SK-N-SH (cell line): ENCODE measurements around the gene GLMP.

Source experiments
- CHD2 ChIP-seq: fragments of 150-350 bp; IDR thresholded peaks from 2 replicates; pipeline ENCODE4 v1.6.1; 2018; ENCODE audit warnings: low read length; ENCODE audit not compliant: partially characterized antibody
- CTCF ChIP-seq: fragments of 200-600 bp; sonication (generic); IDR thresholded peaks from 2 replicates; pipeline ENCODE4 v1.6.1; 2017; ENCODE audit warnings: antibody characterized with exemption, mild to moderate bottlenecking, moderate library complexity
- EP300 ChIP-seq, 2 experiments: IDR thresholded peaks; 2 replicates each; pipeline versions ENCODE4 v1.4.0 to v1.6.1; 2012; ENCODE audit warnings: borderline replicate concordance in 1 of 2, low read depth in 1 of 2, low read length in 1 of 2
- FOXM1 ChIP-seq: IDR thresholded peaks from 2 replicates; pipeline ENCODE4 v1.4.0; 2012; ENCODE audit warnings: low read depth, mild to moderate bottlenecking
- MXI1 ChIP-seq: IDR thresholded peaks from 2 replicates; pipeline ENCODE4 v1.6.1; 2012; ENCODE audit warnings: mild to moderate bottlenecking, low read depth, low read length, improper control_type of control experiment
- NRF1 ChIP-seq: IDR thresholded peaks from 2 replicates; pipeline ENCODE4 v1.6.1; 2012; ENCODE audit warnings: low read depth, mild to moderate bottlenecking, low read length
- POLR2AphosphoS5 ChIP-seq: IDR thresholded peaks from 2 replicates; pipeline ENCODE4 v1.6.1; 2012; ENCODE audit warnings: low read depth, low read length
- RAD21 ChIP-seq: IDR thresholded peaks from 2 replicates; pipeline ENCODE4 v1.6.1; 2012; ENCODE audit warnings: mild to moderate bottlenecking, low read length
- TAF1 ChIP-seq: IDR thresholded peaks from 2 replicates; pipeline ENCODE4 v1.6.1; 2012; ENCODE audit warnings: low read depth, mild to moderate bottlenecking, low read length, moderate library complexity, borderline replicate concordance
- TEAD4 ChIP-seq: IDR thresholded peaks from 2 replicates; pipeline ENCODE4 v1.4.0; 2012; ENCODE audit warnings: mild to moderate bottlenecking, borderline replicate concordance; ENCODE audit not compliant: insufficient read depth
- ZBTB33 ChIP-seq: IDR thresholded peaks from 2 replicates; pipeline ENCODE4 v1.4.0; 2012; ENCODE audit warnings: low read depth, borderline replicate concordance

- TF ChIP-seq POLR2AphosphoS5 (no peak), CTCF (no peak), MXI1 (no peak), CHD2 (no peak), TEAD4 (no peak), EP300 (IDR thresholded peaks at IDR 0.05; ENCODE audit: borderline replicate concordance in 1 of 2, low read depth in 1 of 2, low read length in 1 of 2) (no peak), TAF1 (no peak), FOXM1 (no peak), ZBTB33 (no peak), RAD21 (no peak), NRF1 (no peak)
These were observed 48.6 kb downstream of the GLMP start for GRCh38 chr1:156246781-156247459.
